IMR-90 (cell line): ENCODE data around the gene RAP2A. TPM values are rescaled to one million over a fixed set of nuclear protein-coding genes. Genes with fewer than 3 reads are reported as not detected.

Source experiments
- ATAC-seq: fragments of 200-7000 bp; cut with Tn5 transposase; 2 replicates; pipeline ENCODE4 v1.9.1; 2020; ENCODE audit warnings: low read depth, mild to moderate bottlenecking, moderate library complexity
- BruUV-seq: library from RNA; stranded (reverse); fragments of 400-500 nt; replicated peaks from 2 replicates; lab custom pipeline; 2021; lab: Mats Ljungman, UMichigan
- CTCF ChIA-PET: fragments of 300-600 bp; formaldehyde crosslinking; extraction: SDS; loops from one replicate; lab custom pipeline; 2021; ENCODE audit warnings: antibody characterized with exemption; lab: Yijun Ruan, JAX
- POLR2A ChIA-PET: fragments of 300-600 bp; sonication (Branson Sonifier 250); formaldehyde crosslinking; loops from one replicate; lab custom pipeline; 2022; ENCODE audit warnings: antibody characterized with exemption; ENCODE audit not compliant: unreplicated experiment; lab: Charles Lee
- DNase-seq: peaks from one replicate; pipeline ENCODE4 v3.0.0; 2013
- H2AFZ ChIP-seq: replicated peaks from 2 replicates; pipeline ENCODE3; 2013; ENCODE audit warnings: low read length, mild to moderate bottlenecking; ENCODE audit not compliant: poor library complexity
- H2AK5ac ChIP-seq: 2 replicates; pipeline ENCODE4 v1.6.1; 2013; ENCODE audit warnings: low read depth, low read length, inconsistent platforms
- H2AK9ac ChIP-seq: replicated peaks from 2 replicates; pipeline ENCODE3; 2013; ENCODE audit warnings: mild to moderate bottlenecking, low read depth, low read length, moderate library complexity; ENCODE audit not compliant: poor library complexity
- H2BK120ac ChIP-seq: 2 replicates; pipeline ENCODE4 v1.6.1; 2013; ENCODE audit warnings: low read depth, low read length, inconsistent platforms
- H2BK15ac ChIP-seq: 3 replicates; pipeline ENCODE4 v1.6.1; 2013; ENCODE audit warnings: low read depth, low read length, inconsistent platforms
- H2BK20ac ChIP-seq: 2 replicates; pipeline ENCODE4 v1.6.1; 2013; ENCODE audit warnings: low read depth, mild to moderate bottlenecking, inconsistent platforms, low read length, moderate library complexity
- H2BK5ac ChIP-seq: 2 replicates; pipeline ENCODE4 v1.6.1; 2013; ENCODE audit warnings: mild to moderate bottlenecking, low read depth, low read length, inconsistent platforms; ENCODE audit not compliant: poor library complexity, severe bottlenecking
- H3K14ac ChIP-seq: replicated peaks from 2 replicates; pipeline ENCODE4 v1.6.1; 2013; ENCODE audit warnings: low read depth, low read length, inconsistent platforms
- H3K18ac ChIP-seq: 2 replicates; pipeline ENCODE4 v1.6.1; 2013; ENCODE audit warnings: low read depth, low read length, control low read depth
- H3K23ac ChIP-seq: 2 replicates; pipeline ENCODE4 v1.6.1; 2013; ENCODE audit warnings: low read depth, low read length, inconsistent platforms
- H3K27ac ChIP-seq: 2 replicates; pipeline ENCODE4 v1.5.1; 2013; ENCODE audit warnings: mild to moderate bottlenecking, control low read depth, low read length; ENCODE audit not compliant: insufficient read depth
- H3K27me3 ChIP-seq: 2 replicates; pipeline ENCODE4 v1.6.1; 2013; ENCODE audit warnings: low read length; ENCODE audit not compliant: control insufficient read depth, insufficient read depth
- H3K36me3 ChIP-seq: 2 replicates; pipeline ENCODE4 v1.6.1; 2013; ENCODE audit warnings: low read length, mixed read lengths; ENCODE audit not compliant: control insufficient read depth, insufficient read depth
- H3K4ac ChIP-seq: 2 replicates; pipeline ENCODE4 v1.6.1; 2013; ENCODE audit warnings: low read depth, low read length, inconsistent platforms
- H3K4me1 ChIP-seq: 2 replicates; pipeline ENCODE4 v1.6.1; 2013; ENCODE audit warnings: low read length, mixed read lengths; ENCODE audit not compliant: control insufficient read depth, insufficient read depth
- H3K4me2 ChIP-seq: 2 replicates; pipeline ENCODE4 v1.6.1; 2013; ENCODE audit warnings: low read depth, mild to moderate bottlenecking, control low read depth, low read length, moderate library complexity
- H3K4me3 ChIP-seq: 2 replicates; pipeline ENCODE4 v1.5.1; 2013; ENCODE audit warnings: low read depth, mild to moderate bottlenecking, control low read depth, low read length, moderate library complexity; ENCODE audit not compliant: insufficient read depth
- H3K56ac ChIP-seq: 2 replicates; pipeline ENCODE4 v1.6.1; 2013; ENCODE audit warnings: low read length, inconsistent platforms; ENCODE audit not compliant: insufficient read depth; ENCODE audit errors: extremely low read depth
- H3K79me1 ChIP-seq, 2 experiments: 2 replicates each; pipeline ENCODE4 v1.6.1; 2013; ENCODE audit warnings: low read length in 2 of 2, inconsistent platforms in 1 of 2, low read depth in 1 of 2
- H3K9ac ChIP-seq: 2 replicates; pipeline ENCODE4 v1.6.1; 2013; ENCODE audit warnings: low read depth, low read length, control low read depth
- H3K9me1 ChIP-seq: 2 replicates; pipeline ENCODE4 v1.6.1; 2013; ENCODE audit warnings: low read length, inconsistent platforms; ENCODE audit not compliant: insufficient read depth
- H3K9me3 ChIP-seq: 2 replicates; pipeline ENCODE4 v1.6.1; 2013; ENCODE audit warnings: low read length; ENCODE audit not compliant: control insufficient read depth, insufficient read depth
- H4K20me1 ChIP-seq: 2 replicates; pipeline ENCODE4 v1.6.1; 2013; ENCODE audit warnings: low read length, inconsistent platforms; ENCODE audit not compliant: insufficient read depth
- H4K5ac ChIP-seq: 2 replicates; pipeline ENCODE4 v1.6.1; 2013; ENCODE audit warnings: mild to moderate bottlenecking, low read depth, low read length, control low read depth
- H4K8ac ChIP-seq, 2 experiments: 2 replicates each; pipeline ENCODE4 v1.6.1; 2013; ENCODE audit warnings: low read depth in 2 of 2, low read length in 2 of 2, control low read depth in 1 of 2, inconsistent platforms in 1 of 2
- H4K91ac ChIP-seq: 2 replicates; pipeline ENCODE4 v1.6.1; 2013; ENCODE audit warnings: low read depth, low read length, inconsistent platforms; ENCODE audit not compliant: insufficient read depth
- CEBPB ChIP-seq: IDR thresholded peaks from 2 replicates; pipeline ENCODE4 v1.6.1; 2012; ENCODE audit warnings: low read depth, low read length, improper control_type of control experiment
- CHD1 ChIP-seq: IDR thresholded peaks from 2 replicates; pipeline ENCODE4 v1.6.1; 2012; ENCODE audit warnings: low read depth, low read length, improper control_type of control experiment
- POLR2A ChIP-seq: IDR thresholded peaks from 2 replicates; pipeline ENCODE4 v1.6.1; 2012; ENCODE audit warnings: mild to moderate bottlenecking, low read depth, low read length
- RFX5 ChIP-seq: IDR thresholded peaks from 2 replicates; pipeline ENCODE4 v1.8.0; 2012; ENCODE audit warnings: low read depth, mild to moderate bottlenecking, low read length, moderate library complexity
- WGBS, 2 experiments: methylation state at CpG; one replicate each; pipeline versions ENCODE4 v1.1.5 to v1.1.7; 2013; ENCODE audit warnings: missing lambda C conversion rate in 2 of 2; ENCODE audit not compliant: insufficient read length in 1 of 2; ENCODE audit errors: extremely low coverage in 2 of 2; 5-methylcytosine and 5-hydroxymethylcytosine counted together
- dilution Hi-C: fragments of 300-500 bp; cut with HindIII; formaldehyde crosslinking; loops from one replicate; pipeline ENCODE4 v1.14.3; 2018; ENCODE audit warnings: low sequenced_read_pairs; ENCODE audit not compliant: unreplicated experiment
- in situ Hi-C: fragments of 300-500 bp; cut with MboI; formaldehyde crosslinking; loops from 3 replicates; pipeline ENCODE4 v1.14.3; 2019; ENCODE audit warnings: low sequenced_read_pairs, inconsistent platforms, mixed read lengths
- intact Hi-C: fragments of 100-400 bp; cut with micrococcal nuclease; formaldehyde crosslinking; loops from 2 replicates; pipeline ENCODE4 v1.10.0; 2022
- polyA plus RNA-seq, 3 experiments: library from polyadenylated mRNA; depleted of rRNA; stranded (reverse); fragments of >200 nt; gene quantifications; 2 replicates each; pipeline ENCODE4 v1.2.3, GENCODE V29; 2012; ENCODE audit warnings: low replicate concordance in 1 of 3
- total RNA-seq: library from RNA; depleted of rRNA; stranded (reverse); fragments of >200 nt; gene quantifications from 2 replicates; pipeline ENCODE4 v1.2.3, GENCODE V29; 2012

RAP2A gene
- total and polyA plus RNA-seq, 2 of the 4 experiments (the other 2 are of a cell fraction), result 6.4 to 21.0 TPM

DNA sequence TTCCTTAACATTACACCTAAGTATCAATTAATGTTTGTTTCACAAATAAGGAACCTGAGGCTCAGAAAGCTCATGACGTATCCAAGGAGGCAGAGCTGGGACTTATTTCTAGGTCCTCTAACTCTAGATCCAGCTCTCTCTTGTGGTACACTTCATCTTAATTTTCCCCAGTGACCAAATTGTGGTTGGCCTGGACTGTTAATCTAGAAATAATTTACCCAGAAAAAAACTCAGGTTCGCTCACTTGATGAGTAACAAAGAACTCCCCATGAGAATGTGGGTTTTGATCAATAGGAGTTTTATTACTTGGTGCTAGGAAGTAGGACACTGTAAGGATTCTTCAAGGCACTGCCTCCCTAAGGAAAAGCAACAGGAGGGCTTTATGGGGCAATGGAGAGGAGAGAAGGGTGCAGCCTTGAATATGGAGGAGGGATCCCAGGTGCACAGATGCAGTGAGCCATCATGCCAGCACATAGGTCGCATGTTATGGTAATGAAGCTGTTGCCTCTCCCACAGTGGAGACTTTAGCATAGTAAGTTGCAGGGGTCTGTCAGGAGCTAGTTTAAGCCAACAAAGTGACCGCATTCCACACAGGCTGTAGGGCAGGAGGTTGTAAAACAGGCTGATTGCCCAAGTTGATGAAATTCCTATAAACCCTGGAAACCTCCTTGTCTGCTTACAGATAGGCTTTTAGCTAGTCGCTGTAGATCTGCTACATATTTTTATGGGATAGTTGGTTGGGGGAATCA, 14.7 kb downstream of the RAP2A start:
- Histone ChIP-seq H3K18ac (no peak overlapping the region), H2BK5ac (no peak overlapping the region), H2BK20ac (no peak overlapping the region), H3K23ac (no peak overlapping the region), H3K27ac (no peak overlapping the region), H4K5ac (no peak overlapping the region), H3K27me3 (no peaks in the 10 kb centered on the region), H3K9me3 (no peaks in the 10 kb centered on the region), H3K14ac (no peak overlapping the region), H4K8ac (no peak overlapping the region), H2AK9ac (no peak overlapping the region), H2BK120ac (no peak overlapping the region), H2AK5ac (no peak overlapping the region), H4K20me1 (peaks cover 6% of the 10 kb centered on the region; the same call in 1 of the 2 replicates), H3K56ac (no peak overlapping the region), H3K36me3 (peaks cover 5% of the 10 kb centered on the region; the same call in 1 of the 2 replicates), H4K91ac (no peak overlapping the region), H2BK15ac (no peak overlapping the region), H2AFZ (no peak overlapping the region), H3K79me1 (peaks cover 44 to 46% of the 10 kb centered on the region in 2 experiments), H3K4me3 (no peak overlapping the region), H3K4me1 (peaks cover 1% of the 10 kb centered on the region; the same call in 1 of the 2 replicates), H3K4me2 (no peak overlapping the region), H3K4ac (no peak overlapping the region), H3K9ac (no peak overlapping the region), H3K9me1 (peaks cover 8% of the 10 kb centered on the region; the same call in 1 of the 2 replicates)
- ChIA-PET CTCF (interaction anchor here (1.0 kb wide), 1 partner anchor 126 kb away, joined by 3 read pairs; no protein-coding TSS in a partner anchor), POLR2A (no interaction called here)
- WGBS, 2 experiments, result 92% methylated on average over 2 of the region's 5 CpGs; no CpG with 5 or more reads in 1 of the 2 experiments
- no TSS peak for BruUV-seq
- dilution Hi-C loops (no loop called here), in situ Hi-C loops (no loop called here), intact Hi-C loops (no loop called here)
- no peak for DNase-seq
- TF ChIP-seq POLR2A (no peak), RFX5 (no peak), CHD1 (no peak), CEBPB (no peak)
- ATAC-seq, result no peak
